ENCODE data around the gene INTS11. TPM values are rescaled to one million over a fixed set of nuclear protein-coding genes. Genes with fewer than 3 reads are reported as not detected.

INTS11 gene
- total and polyA plus RNA-seq, 10 of the 15 experiments (the other 5 are each of a cell fraction or from before 2014, with no cell fraction given), result 2.5 to 117 (median 77.7) TPM

- no TSS peak for BruUV-seq (replicated peaks)
- Histone ChIP-seq H3K4me2 (ENCODE audit: control insufficient read depth, insufficient read depth) (no peak overlapping the region), H3K36me3 (ENCODE audit: control insufficient read depth in 2 of 2, insufficient read depth in 2 of 2, low read length in 1 of 2) (peaks cover 3 to 34% of the 10 kb centered on the region in 2 experiments; a peak in 3 of 4 replicates), H3K4me3 (no peak overlapping the region), H3K27me3 (replicated peaks in 1 of 2; ENCODE audit: control insufficient read depth in 2 of 2, insufficient read depth in 2 of 2, low read length in 1 of 2) (no peaks in the 10 kb centered on the region), H3K79me2 (ENCODE audit: control insufficient read depth, insufficient read depth, low read length) (peaks cover 16% of the 10 kb centered on the region), H4K20me1 (ENCODE audit: control insufficient read depth, insufficient read depth) (no peaks in the 10 kb centered on the region), H2AFZ (ENCODE audit: control insufficient read depth, low read depth, low read length) (no peak overlapping the region), H3K27ac (ENCODE audit: control insufficient read depth, insufficient read depth) (no peak overlapping the region), H3K9me3 (replicated peaks; ENCODE audit: control insufficient read depth, insufficient read depth, low read length) (no peaks in the 10 kb centered on the region), H3K4me1 (ENCODE audit: control insufficient read depth, insufficient read depth, low read length) (peaks cover 8% of the 10 kb centered on the region), H3K9ac (ENCODE audit: control insufficient read depth, insufficient read depth, low read length) (no peak overlapping the region)
- ATAC-seq, result no peak
- ChIA-PET RAD21 (ENCODE audit: unreplicated experiment) (no interaction called here), SMC1A (ENCODE audit: uncharacterized antibody, unreplicated experiment) (no interaction called here), CTCF (no interaction called here), POLR2A (interaction anchor here (0.6 kb wide), 1 partner anchor 38 kb away, joined by 5 read pairs; the partner anchor contains the start of gene UBE2J2)
- intact Hi-C loops (cut with micrococcal nuclease; ENCODE audit: unreplicated experiment) (no loop called here), in situ Hi-C loops (cut with MboI) (no loop called here)
- 83% methylated on average over 13 of the region's 22 CpGs for WGBS (ENCODE audit: insufficient coverage, insufficient replicate concordance, low lambda C conversion rate, missing lambda C conversion rate)
- no peak for FAIRE-seq
- no peak for DNase-seq (ENCODE audit: low read depth, low spot score)
- TF ChIP-seq CHD4 (IDR thresholded peaks at IDR 0.05), result no peak
- peak; percentile 69 for TF ChIP-seq POLR2A (IDR thresholded peaks at IDR 0.05; ENCODE audit: low read depth, low read length)
Observed at GRCh38 chr1:1311107-1312104, 13.1 kb downstream of the INTS11 start.

- no peaks in the 10 kb centered on the region for H4K20me1 ChIP-seq (ENCODE audit: control insufficient read depth, insufficient read depth)
- ATAC-seq (no peak), DNase-seq (ENCODE audit: low read depth, low spot score) (no peak), FAIRE-seq (no peak)
- ChIA-PET SMC1A (ENCODE audit: uncharacterized antibody, unreplicated experiment) (no interaction called here), RAD21 (ENCODE audit: unreplicated experiment) (no interaction called here), POLR2A (interaction anchor here (0.6 kb wide), 1 partner anchor 37 kb away, joined by 5 read pairs; the partner anchor contains the start of gene UBE2J2), CTCF (no interaction called here)
- no peaks in the 10 kb centered on the region for H3K9me3 ChIP-seq (replicated peaks; ENCODE audit: control insufficient read depth, insufficient read depth, low read length)
- in situ Hi-C loops (cut with MboI) (no loop called here), intact Hi-C loops (cut with micrococcal nuclease; ENCODE audit: unreplicated experiment) (no loop called here)
- H3K79me2 ChIP-seq (ENCODE audit: control insufficient read depth, insufficient read depth, low read length), result peaks cover 24% of the 10 kb centered on the region
- BruUV-seq (replicated peaks), result no TSS peak
- peaks cover 16% of the 10 kb centered on the region for H3K4me1 ChIP-seq (ENCODE audit: control insufficient read depth, insufficient read depth, low read length)
- H3K9ac ChIP-seq (ENCODE audit: control insufficient read depth, insufficient read depth, low read length), result no peak overlapping the region
- peaks cover 3 to 34% of the 10 kb centered on the region in 2 experiments; a peak in 3 of 4 replicates for H3K36me3 ChIP-seq (ENCODE audit: control insufficient read depth in 2 of 2, insufficient read depth in 2 of 2, low read length in 1 of 2)
- no peak overlapping the region for H3K27ac ChIP-seq (ENCODE audit: control insufficient read depth, insufficient read depth)
- H3K4me2 ChIP-seq (ENCODE audit: control insufficient read depth, insufficient read depth), result no peak overlapping the region
- H3K27me3 ChIP-seq (replicated peaks in 1 of 2; ENCODE audit: control insufficient read depth in 2 of 2, insufficient read depth in 2 of 2, low read length in 1 of 2), result no peaks in the 10 kb centered on the region
- H3K4me3 ChIP-seq, result no peak overlapping the region
- peak; percentile 31; the same call in 1 of the 2 replicates for TF ChIP-seq POLR2A (IDR thresholded peaks at IDR 0.05; ENCODE audit: low read depth, low read length)
- no peak for TF ChIP-seq REST (IDR thresholded peaks at IDR 0.05; ENCODE audit: low read depth, low read length)
- 81% methylated on average over 19 of the region's 21 CpGs for WGBS (ENCODE audit: insufficient coverage, insufficient replicate concordance, low lambda C conversion rate, missing lambda C conversion rate)
- H2AFZ ChIP-seq (ENCODE audit: control insufficient read depth, low read depth, low read length), result no peak overlapping the region
Observed at GRCh38 chr1:1310476-1311053, 13.9 kb downstream of the INTS11 start.
